Measurements from ENCODE around the gene ATP8B3. TPM values are rescaled to one million over a fixed set of nuclear protein-coding genes. Genes with fewer than 3 reads are reported as not detected.

ATP8B3 gene
- total RNA-seq, 2 donors from 2014 or later, result 0.51 to 0.74 TPM

GRCh38 chr19:1758231-1758577, 53.9 kb downstream of the ATP8B3 start:
- Histone ChIP-seq H3K27ac (no peak overlapping the region), H3K4me3 (no peak overlapping the region), H3K36me3 (no peaks in the 10 kb centered on the region), H3K27me3 (peaks cover 45 to 58% of the 10 kb centered on the region in 2 donors), H3K4me1 (peaks cover 0 to 20% of the 10 kb centered on the region in 2 donors), H3K9me3 (no peaks in the 10 kb centered on the region)
- TF ChIP-seq, protein P1, sequence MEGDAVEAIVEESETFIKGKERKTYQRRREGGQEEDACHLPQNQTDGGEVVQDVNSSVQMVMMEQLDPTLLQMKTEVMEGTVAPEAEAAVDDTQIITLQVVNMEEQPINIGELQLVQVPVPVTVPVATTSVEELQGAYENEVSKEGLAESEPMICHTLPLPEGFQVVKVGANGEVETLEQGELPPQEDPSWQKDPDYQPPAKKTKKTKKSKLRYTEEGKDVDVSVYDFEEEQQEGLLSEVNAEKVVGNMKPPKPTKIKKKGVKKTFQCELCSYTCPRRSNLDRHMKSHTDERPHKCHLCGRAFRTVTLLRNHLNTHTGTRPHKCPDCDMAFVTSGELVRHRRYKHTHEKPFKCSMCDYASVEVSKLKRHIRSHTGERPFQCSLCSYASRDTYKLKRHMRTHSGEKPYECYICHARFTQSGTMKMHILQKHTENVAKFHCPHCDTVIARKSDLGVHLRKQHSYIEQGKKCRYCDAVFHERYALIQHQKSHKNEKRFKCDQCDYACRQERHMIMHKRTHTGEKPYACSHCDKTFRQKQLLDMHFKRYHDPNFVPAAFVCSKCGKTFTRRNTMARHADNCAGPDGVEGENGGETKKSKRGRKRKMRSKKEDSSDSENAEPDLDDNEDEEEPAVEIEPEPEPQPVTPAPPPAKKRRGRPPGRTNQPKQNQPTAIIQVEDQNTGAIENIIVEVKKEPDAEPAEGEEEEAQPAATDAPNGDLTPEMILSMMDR (IDR thresholded peaks at IDR 0.05), result no peak
- no peak for DNase-seq (ENCODE audit: low spot score)

DNA sequence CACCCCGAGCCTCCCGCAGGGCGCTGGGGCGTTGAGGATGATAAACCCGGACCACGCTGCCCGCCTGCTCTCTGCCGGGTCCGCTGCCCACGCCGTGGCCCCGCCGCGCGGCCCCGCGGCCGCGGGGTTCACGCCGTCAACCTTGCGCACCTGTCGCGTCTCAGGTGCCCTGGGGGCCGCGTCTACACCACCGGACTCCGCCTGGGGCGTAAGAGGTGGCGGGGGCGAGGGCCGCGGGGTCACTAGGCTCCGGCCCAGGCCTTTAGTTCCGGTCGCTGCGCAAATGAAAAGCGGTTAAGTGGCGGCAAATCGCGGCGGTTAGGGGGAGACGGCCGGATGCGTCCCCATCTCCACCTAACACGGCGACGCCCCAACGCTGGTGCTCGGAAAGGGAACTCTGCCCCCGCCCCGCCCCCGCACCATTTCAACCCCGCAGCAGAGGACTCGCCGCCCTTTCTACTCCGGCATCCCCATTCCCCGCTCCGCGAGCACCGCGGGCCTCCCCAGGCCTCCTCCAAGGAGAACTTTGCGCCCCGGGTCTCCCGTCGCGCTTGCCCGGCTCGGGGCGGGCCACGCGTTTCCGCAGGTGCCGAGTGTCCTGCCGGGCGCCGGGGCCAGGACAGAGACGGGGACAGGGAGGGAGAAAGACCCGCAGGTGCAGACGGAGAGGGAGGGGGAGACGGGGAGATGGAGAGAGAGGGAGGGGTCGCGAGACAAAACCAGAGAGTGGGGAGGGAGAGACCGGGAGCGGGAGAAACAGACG, 54.4 kb downstream of the ATP8B3 start:
- no peak overlapping the region for H3K4me3 ChIP-seq
- no peaks in the 10 kb centered on the region for H3K36me3 ChIP-seq
- H3K27me3 ChIP-seq, result peaks cover 44 to 62% of the 10 kb centered on the region in 2 donors
- DNase-seq (ENCODE audit: low spot score), result no peak
- TF ChIP-seq, protein P1 (IDR thresholded peaks at IDR 0.05), result no peak
- H3K9me3 ChIP-seq, result no peaks in the 10 kb centered on the region
- H3K27ac ChIP-seq, result no peak overlapping the region
- peaks cover 0 to 20% of the 10 kb centered on the region in 2 donors for H3K4me1 ChIP-seq

GRCh38 chr19:1756705-1757465, 55.2 kb downstream of the ATP8B3 start:
- Histone ChIP-seq H3K4me3 (no peak overlapping the region), H3K27ac (no peak overlapping the region), H3K36me3 (no peaks in the 10 kb centered on the region), H3K4me1 (peaks cover 0 to 20% of the 10 kb centered on the region in 2 donors), H3K27me3 (peaks cover 46 to 60% of the 10 kb centered on the region in 2 donors), H3K9me3 (no peaks in the 10 kb centered on the region)
- DNase-seq (ENCODE audit: low spot score), result no peak
- TF ChIP-seq, protein P1 (IDR thresholded peaks at IDR 0.05), result no peak

DNA sequence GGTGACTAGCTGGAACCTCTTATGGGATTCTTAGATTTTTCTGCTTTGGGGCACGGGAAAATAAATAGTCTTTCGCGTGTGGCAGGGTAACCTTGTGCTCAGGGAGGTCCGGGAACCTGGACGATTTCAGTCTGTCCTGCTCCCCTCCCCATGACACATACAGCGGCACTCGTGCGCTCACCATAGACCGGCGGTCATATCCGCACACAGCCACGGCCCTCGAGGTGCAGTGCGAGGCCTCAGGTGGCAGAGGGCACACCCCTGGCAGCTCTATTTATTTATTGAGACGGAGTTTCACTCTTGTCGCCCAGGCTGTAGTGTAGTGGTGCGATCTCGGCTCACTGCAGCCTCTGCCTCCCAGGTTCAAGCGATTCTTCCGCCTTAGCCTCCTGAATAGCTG, 55.8 kb downstream of the ATP8B3 start:
- Histone ChIP-seq H3K36me3 (no peaks in the 10 kb centered on the region), H3K27me3 (peaks cover 44 to 56% of the 10 kb centered on the region in 2 donors), H3K27ac (no peak overlapping the region), H3K9me3 (no peaks in the 10 kb centered on the region), H3K4me3 (no peak overlapping the region), H3K4me1 (peaks cover 0 to 20% of the 10 kb centered on the region in 2 donors)
- DNase-seq (ENCODE audit: low spot score), result no peak
- TF ChIP-seq, protein P1 (IDR thresholded peaks at IDR 0.05), result no peak

DNA sequence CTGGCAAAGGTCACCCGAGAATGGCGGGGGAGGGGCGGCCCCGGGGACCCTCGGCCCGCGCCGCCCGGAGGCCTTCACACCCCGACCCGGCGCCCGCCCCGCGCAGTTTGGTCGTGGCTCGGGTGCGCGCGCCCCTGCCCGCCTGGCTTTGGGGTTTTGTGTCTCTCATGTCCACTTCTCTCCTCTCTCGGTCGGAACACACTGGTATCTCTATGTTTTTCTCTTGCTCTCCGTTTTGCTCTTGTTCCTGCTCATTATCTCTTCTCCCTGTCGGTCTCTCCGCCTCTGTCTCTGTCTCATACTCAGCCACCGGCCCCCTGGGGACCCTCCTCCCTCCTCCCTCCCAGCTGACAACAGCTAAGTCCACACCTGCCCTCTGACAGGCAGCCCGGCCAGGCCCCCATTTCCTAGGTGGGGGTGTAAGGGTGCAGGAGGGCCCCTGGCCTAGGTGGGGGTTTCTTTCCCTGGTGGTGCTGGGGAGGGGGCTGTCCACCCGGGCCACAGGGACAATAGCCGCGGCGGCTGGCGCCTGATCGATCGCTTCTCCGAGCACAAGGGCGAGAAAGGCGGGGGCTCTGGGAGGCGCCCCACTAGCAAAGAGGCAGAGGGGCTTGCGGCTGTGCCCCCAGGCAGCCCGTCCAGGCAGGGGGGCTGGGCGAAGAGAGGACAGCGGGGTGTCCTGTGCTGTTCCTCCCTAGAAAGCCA, 56.5 kb downstream of the ATP8B3 start:
- no peak overlapping the region for H3K4me3 ChIP-seq
- no peaks in the 10 kb centered on the region for H3K9me3 ChIP-seq
- no peak for DNase-seq (ENCODE audit: low spot score)
- peaks cover 0 to 20% of the 10 kb centered on the region in 2 donors for H3K4me1 ChIP-seq
- no peak overlapping the region for H3K27ac ChIP-seq
- H3K36me3 ChIP-seq, result no peaks in the 10 kb centered on the region
- TF ChIP-seq, protein P1 (IDR thresholded peaks at IDR 0.05), result no peak
- peaks cover 46 to 60% of the 10 kb centered on the region in 2 donors for H3K27me3 ChIP-seq
